ENCODE results near the gene TSPAN6.

Gene TSPAN6, protein sequence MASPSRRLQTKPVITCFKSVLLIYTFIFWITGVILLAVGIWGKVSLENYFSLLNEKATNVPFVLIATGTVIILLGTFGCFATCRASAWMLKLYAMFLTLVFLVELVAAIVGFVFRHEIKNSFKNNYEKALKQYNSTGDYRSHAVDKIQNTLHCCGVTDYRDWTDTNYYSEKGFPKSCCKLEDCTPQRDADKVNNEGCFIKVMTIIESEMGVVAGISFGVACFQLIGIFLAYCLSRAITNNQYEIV

GRCh38 chrX:100636321-100636991 is at the start of gene TSPAN6:
TSPAN6 (minus strand) TSS chrX:100636806; CDS start chrX:100636694, 112 bp downstream.
- peak; percentile 47 to 64 (median 60) for DNase-seq (ENCODE audit: low read depth in 4 of 4, low spot score in 1 of 4)

DNA sequence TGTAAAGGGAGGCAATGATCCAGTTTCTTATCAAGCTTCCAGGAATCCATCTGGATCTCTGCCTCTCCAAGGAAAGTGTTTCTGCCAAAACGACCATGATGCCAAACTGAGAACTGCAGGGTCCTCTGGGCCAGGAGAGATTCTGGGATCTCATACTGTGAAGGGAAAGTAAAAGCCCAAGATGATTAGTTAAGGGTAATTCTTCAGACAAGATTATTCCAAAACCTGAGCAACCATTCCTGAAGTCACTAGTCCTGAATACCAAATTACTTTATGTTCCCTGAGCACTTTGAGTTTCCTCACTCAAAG is 49.3 kb upstream of the TSPAN6 start:
- DNase-seq (ENCODE audit: low read depth in 4 of 4, low spot score in 1 of 4): no peak

- DNase-seq (ENCODE audit: low read depth in 4 of 4, low spot score in 1 of 4): peak; percentile 13 to 50 (median 34)
Observed at GRCh38 chrX:100685284-100685996, 48.8 kb upstream of the TSPAN6 start.

- DNase-seq (ENCODE audit: low read depth in 4 of 4, low spot score in 1 of 4): no peak
Observed at GRCh38 chrX:100682939-100683338, 46.3 kb upstream of the TSPAN6 start.

DNA sequence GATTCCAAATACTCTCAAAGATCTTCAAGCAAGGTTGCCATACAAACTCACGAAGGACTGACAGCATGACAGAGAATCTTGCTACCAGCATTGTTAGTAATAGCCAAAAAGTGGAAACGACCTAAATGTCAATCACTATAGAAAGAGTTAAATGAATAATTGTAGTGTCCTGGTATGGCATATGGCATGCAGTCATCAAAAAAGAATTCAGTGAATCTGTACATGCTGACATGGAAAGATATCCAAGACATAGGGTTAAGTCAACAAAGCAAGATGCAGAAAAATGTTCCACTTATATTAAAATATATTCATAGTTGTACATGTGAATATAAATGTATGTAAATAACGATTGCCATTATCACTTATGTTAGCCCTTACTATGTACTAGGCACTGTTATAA is 45.0 kb upstream of the TSPAN6 start:
- no peak for DNase-seq (ENCODE audit: low read depth in 4 of 4, low spot score in 1 of 4)

DNA sequence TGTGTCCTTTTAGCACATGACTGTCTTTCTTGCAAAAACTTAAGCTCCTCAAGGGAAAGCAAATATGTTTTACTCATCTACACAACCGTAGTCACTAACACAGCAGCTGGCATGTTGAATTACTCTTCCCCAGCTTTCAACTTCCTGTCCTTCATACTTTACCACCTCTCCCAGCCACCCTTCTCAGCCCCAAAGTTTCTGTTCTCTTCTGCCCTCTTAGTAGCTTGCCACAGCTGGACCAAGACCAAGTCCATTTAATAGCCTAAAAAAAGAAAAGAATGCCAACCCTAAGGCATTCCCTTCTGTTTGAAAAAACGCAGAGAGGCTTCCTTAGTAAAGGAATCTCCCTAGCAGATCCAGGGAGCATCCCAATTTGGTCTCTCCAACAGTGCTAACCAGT is 44.1 kb upstream of the TSPAN6 start:
- DNase-seq (ENCODE audit: low read depth in 4 of 4, low spot score in 1 of 4): no peak

GRCh38 chrX:100677611-100678181 is 41.1 kb upstream of the TSPAN6 start:
- no peak for DNase-seq (ENCODE audit: low read depth in 4 of 4, low spot score in 1 of 4)

DNA sequence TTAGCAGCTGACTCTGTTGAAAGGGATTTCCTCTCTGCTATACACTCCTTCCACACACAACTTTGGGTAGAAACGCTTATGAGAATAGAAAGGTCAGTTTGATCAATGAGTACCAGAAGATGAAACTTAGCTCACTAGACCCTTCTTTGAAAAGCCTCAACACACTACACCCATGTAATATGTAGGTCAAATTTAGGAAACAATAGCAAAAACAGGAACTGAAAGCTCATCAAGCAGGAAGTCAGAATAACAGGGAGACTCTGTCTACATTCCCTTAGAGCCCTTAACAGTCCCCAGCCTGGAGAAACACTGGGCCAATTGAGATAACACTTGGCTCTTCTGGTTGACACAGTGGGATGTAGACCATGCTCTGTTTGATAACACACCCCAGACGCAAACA is 38.1 kb upstream of the TSPAN6 start:
- no peak for DNase-seq (ENCODE audit: low read depth in 4 of 4, low spot score in 1 of 4)

GRCh38 chrX:100673397-100673953 is 36.9 kb upstream of the TSPAN6 start:
- DNase-seq (ENCODE audit: low read depth in 4 of 4, low spot score in 1 of 4): no peak

GRCh38 chrX:100672966-100673365 is 36.4 kb upstream of the TSPAN6 start:
- DNase-seq (ENCODE audit: low read depth in 4 of 4, low spot score in 1 of 4): no peak

- DNase-seq (ENCODE audit: low read depth in 4 of 4, low spot score in 1 of 4): no peak
Observed at GRCh38 chrX:100663642-100664041, 27.0 kb upstream of the TSPAN6 start.

GRCh38 chrX:100662796-100663195 is 26.2 kb upstream of the TSPAN6 start:
- DNase-seq (ENCODE audit: low read depth in 4 of 4, low spot score in 1 of 4): no peak

- DNase-seq (ENCODE audit: low read depth in 4 of 4, low spot score in 1 of 4): no peak
Observed at GRCh38 chrX:100662170-100662569, 25.6 kb upstream of the TSPAN6 start.

DNA sequence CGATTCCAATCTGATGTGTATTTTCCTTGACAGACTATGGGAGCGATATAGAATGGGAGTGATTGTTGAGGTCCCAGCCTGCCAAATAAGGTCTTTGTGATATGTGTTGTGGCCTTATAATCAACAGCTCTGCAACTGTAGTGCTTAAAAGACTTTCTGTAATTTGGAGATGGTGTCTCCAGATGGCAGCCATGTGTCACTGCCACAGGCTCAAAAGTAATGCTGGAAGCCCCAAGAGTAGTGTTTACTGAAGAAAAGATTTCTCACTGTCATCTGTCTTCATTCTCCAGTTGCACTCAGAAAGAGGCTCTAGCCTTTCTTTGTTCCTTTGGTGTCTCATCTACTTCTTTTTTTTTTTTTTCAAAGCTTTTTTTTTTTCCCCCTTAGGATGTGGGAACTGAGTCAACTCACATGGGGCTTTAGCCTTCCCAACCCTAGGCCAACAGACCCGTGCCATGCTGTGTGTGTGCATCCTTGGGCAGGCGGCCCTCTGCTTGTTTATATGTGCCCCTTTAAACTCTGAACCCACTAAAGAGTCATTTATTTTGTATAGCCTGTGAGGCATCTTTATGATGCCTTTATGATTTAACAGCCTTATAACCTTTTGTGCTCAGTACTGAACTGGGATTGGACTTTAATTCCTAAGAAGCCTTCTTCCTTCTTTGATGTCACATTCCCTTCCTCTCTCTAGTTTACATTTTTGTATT is 23.0 kb upstream of the TSPAN6 start:
- DNase-seq (ENCODE audit: low read depth in 4 of 4, low spot score in 1 of 4): no peak

GRCh38 chrX:100658941-100659381 is 22.4 kb upstream of the TSPAN6 start:
- DNase-seq (ENCODE audit: low read depth in 4 of 4, low spot score in 1 of 4): no peak

DNA sequence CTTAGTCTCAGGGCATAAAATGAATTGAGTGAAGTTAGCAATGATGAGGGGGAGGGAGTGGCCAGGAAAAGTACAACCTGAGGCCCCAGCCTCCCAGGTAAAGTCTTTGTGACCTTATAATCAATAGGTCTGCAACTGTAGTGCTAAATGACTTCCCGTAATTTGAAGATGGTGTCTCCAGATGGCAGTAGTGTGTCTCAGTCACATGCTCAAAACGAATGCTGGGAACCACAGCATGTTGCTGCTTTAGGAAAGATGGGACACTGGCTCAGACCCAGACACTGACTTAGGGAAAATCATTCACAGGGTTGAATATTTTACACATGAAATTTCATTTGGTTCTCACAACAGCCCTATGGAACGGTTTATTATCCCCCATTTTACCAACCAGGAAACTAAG is 17.7 kb upstream of the TSPAN6 start:
- DNase-seq (ENCODE audit: low read depth in 4 of 4, low spot score in 1 of 4): no peak

DNA sequence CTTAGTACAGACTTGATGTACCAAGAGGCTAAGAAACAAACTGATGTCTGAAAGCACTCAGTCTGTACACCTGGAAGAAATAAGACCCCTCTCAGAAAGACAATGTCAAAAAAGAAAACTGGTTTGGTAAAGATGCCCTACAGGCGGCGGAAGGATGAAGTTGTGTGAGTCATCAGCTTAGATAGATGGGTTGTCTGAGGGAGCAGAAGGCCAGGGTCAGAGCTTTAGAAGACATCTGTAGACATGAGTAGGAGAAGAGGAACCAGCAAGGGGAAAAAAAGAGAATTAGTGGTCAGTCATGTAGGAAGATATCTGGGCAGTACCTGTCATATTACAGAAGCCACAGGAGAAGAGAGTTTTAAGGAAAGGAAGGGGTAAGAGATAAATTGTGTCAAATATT is 15.7 kb upstream of the TSPAN6 start:
- DNase-seq (ENCODE audit: low read depth in 4 of 4, low spot score in 1 of 4): no peak

DNA sequence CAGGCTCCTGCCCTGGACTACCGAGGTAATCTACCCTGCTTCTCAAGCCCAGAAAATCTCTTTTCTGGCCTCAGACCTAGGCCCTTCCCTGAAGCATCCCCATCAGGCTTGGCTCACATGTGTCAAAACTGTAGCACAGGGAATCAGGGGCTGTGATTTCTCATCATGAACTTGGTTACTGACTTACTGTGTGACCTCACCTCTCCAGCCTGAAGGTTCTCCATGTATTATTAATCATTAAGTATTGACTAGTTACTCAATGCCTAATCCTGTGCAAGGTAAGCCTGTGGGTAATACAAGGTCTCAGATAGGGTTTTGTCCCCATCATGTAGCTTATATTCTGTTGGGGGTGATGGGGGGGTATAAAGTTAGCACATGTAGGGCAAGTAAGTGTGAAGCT is 14.2 kb upstream of the TSPAN6 start:
- no peak for DNase-seq (ENCODE audit: low read depth in 4 of 4, low spot score in 1 of 4)

- DNase-seq (ENCODE audit: low read depth in 4 of 4, low spot score in 1 of 4): no peak
Observed at GRCh38 chrX:100649550-100650356, 13.1 kb upstream of the TSPAN6 start.

Measured in stimulated activated CD4-positive, alpha-beta T cell treated with anti-CD3 and anti-CD28 coated beads, Interleukin-1b, Interleukin-23, amount 100 ng/mL, for 24 hours (primary cell).